Stimulated activated CD4-positive, alpha-beta T cell treated with anti-CD3 and anti-CD28 coated beads, Interleukin-4, amount 100 ng/mL, for 24 hours (primary cell): ENCODE data around the gene APOBEC3C.
"Not testable (repeated sequence)": the region's sequence is repeated elsewhere in the genome, so short reads cannot be mapped to it uniquely, and the experiment has no call there.

ENCODE experiments used
- DNase-seq: peaks from one replicate; pipeline ENCODE4 v3.0.0-alpha.2; 2020

APOBEC3C gene

GRCh38 chr22:39013942-39014722 is at the start of gene APOBEC3C:
Gene APOBEC3C (plus strand): TSS chr22:39014257. CDS start chr22:39014363, 106 bp downstream.
- DNase-seq, result peak; percentile 84

- DNase-seq, result no peak
Observed at GRCh38 chr22:38964306-38964705, 49.8 kb upstream of the APOBEC3C start.

GRCh38 chr22:38964989-38965388 is 49.1 kb upstream of the APOBEC3C start:
- no peak for DNase-seq

- DNase-seq, result no peak
Observed at GRCh38 chr22:38965614-38966379, 48.3 kb upstream of the APOBEC3C start.

- DNase-seq, result no peak
Observed at GRCh38 chr22:38966380-38966702, 47.7 kb upstream of the APOBEC3C start.

- DNase-seq, result no peak
Observed at GRCh38 chr22:38966942-38967341, 47.1 kb upstream of the APOBEC3C start.

- no peak for DNase-seq
Observed at GRCh38 chr22:38967451-38968450, 46.3 kb upstream of the APOBEC3C start.

GRCh38 chr22:38968801-38969200 is 45.3 kb upstream of the APOBEC3C start:
- no peak for DNase-seq

- DNase-seq, result no peak
Observed at GRCh38 chr22:38970551-38970950, 43.5 kb upstream of the APOBEC3C start.

- no peak for DNase-seq
Observed at GRCh38 chr22:38971202-38971601, 42.9 kb upstream of the APOBEC3C start.

GRCh38 chr22:38971791-38972190 is 42.3 kb upstream of the APOBEC3C start:
- no peak for DNase-seq

GRCh38 chr22:38972558-38972957 is 41.5 kb upstream of the APOBEC3C start:
- no peak for DNase-seq

- peak; percentile 45 for DNase-seq
Observed at GRCh38 chr22:38973289-38974169, 40.5 kb upstream of the APOBEC3C start.

- no peak for DNase-seq
Observed at GRCh38 chr22:38974170-38974825, 39.8 kb upstream of the APOBEC3C start.

- DNase-seq, result no peak
Observed at GRCh38 chr22:38974826-38975175, 39.3 kb upstream of the APOBEC3C start.

- DNase-seq, result not testable (repeated sequence)
Observed at GRCh38 chr22:38977289-38977688, 36.8 kb upstream of the APOBEC3C start.

- DNase-seq, result not testable (repeated sequence)
Observed at GRCh38 chr22:38980587-38980986, 33.5 kb upstream of the APOBEC3C start.

GRCh38 chr22:38981005-38981991 is 32.8 kb upstream of the APOBEC3C start:
- no peak for DNase-seq

GRCh38 chr22:38981992-38982927 is 31.8 kb upstream of the APOBEC3C start, which contains the start of gene APOBEC3B:
Gene APOBEC3B (plus strand): TSS chr22:38982347. CDS start chr22:38982454, 107 bp downstream.
- DNase-seq, result peak; percentile 56
